HG03060 (cell line): ENCODE measurements around the gene WBP1.
A peak's percentile ranks its signal among the peaks of the same experiment; 100 is the strongest.
"Not testable (repeated sequence)": the region's sequence is repeated elsewhere in the genome, so short reads cannot be mapped to it uniquely, and the experiment has no call there.

Experiments used
- ATAC-seq: cut with Tn5 transposase; IDR thresholded peaks from one replicate; pipeline ENCODE4 v1.9.1; 2021; ENCODE audit warnings: low read depth, moderate number of reproducible peaks; ENCODE audit not compliant: unreplicated experiment

Gene WBP1

GRCh38 chr2:74458132-74458937 is at the start of gene WBP1:
Gene WBP1, plus strand, starts transcription at chr2:74458438. Its CDS starts 165 bp downstream, at chr2:74458603.
- peak; percentile 81 for ATAC-seq

GRCh38 chr2:74413001-74413698 is 45.1 kb upstream of the WBP1 start:
- ATAC-seq = no peak

- no peak for ATAC-seq
Measured at GRCh38 chr2:74414441-74414840, 43.8 kb upstream of the WBP1 start.

- ATAC-seq = no peak
Measured at GRCh38 chr2:74414881-74415761, 43.1 kb upstream of the WBP1 start.

GRCh38 chr2:74415762-74416395 is 42.4 kb upstream of the WBP1 start:
- no peak for ATAC-seq

GRCh38 chr2:74416778-74417177 is 41.5 kb upstream of the WBP1 start:
- no peak for ATAC-seq

- no peak for ATAC-seq
Measured at GRCh38 chr2:74417197-74417596, 41.0 kb upstream of the WBP1 start.

- ATAC-seq = no peak
Measured at GRCh38 chr2:74417763-74418162, 40.5 kb upstream of the WBP1 start.

GRCh38 chr2:74418312-74418711 is 39.9 kb upstream of the WBP1 start:
- no peak for ATAC-seq

GRCh38 chr2:74419345-74419744 is 38.9 kb upstream of the WBP1 start:
- no peak for ATAC-seq

- no peak for ATAC-seq
Measured at GRCh38 chr2:74420006-74420405, 38.2 kb upstream of the WBP1 start.

- not testable (repeated sequence) for ATAC-seq
Measured at GRCh38 chr2:74420443-74421103, 37.7 kb upstream of the WBP1 start.

GRCh38 chr2:74421221-74421870 is 36.9 kb upstream of the WBP1 start, which contains the start of the genes C2orf81 and WDR54:
Gene C2orf81, minus strand, starts transcription at chr2:74421619. Its CDS starts 59 bp downstream, at chr2:74421560.
Gene WDR54, plus strand, starts transcription at chr2:74421730. Its CDS starts 424 bp downstream, at chr2:74422154.
- peak; percentile 71 for ATAC-seq

- no peak for ATAC-seq
Measured at GRCh38 chr2:74423231-74424095, 34.8 kb upstream of the WBP1 start.

GRCh38 chr2:74424139-74424992 is 33.9 kb upstream of the WBP1 start:
- no peak for ATAC-seq

GRCh38 chr2:74424995-74425406 is 33.2 kb upstream of the WBP1 start:
- ATAC-seq = no peak

- no peak for ATAC-seq
Measured at GRCh38 chr2:74425523-74425922, 32.7 kb upstream of the WBP1 start.
